Sigmoid colon (tissue), 7 donors: ENCODE measurements around the gene NOX5. TPM values are rescaled to one million over a fixed set of nuclear protein-coding genes. Genes with fewer than 3 reads are reported as not detected.

ENCODE experiments used
- DNase-seq: peaks from one replicate; pipeline ENCODE4 v3.0.0-alpha.2; 2019
- H3K27ac ChIP-seq, 4 donors: fragments of 200-600 bp; sonication (generic); one replicate each; pipeline ENCODE4 v1.5.1; 2016 to 2019; ENCODE audit warnings: mild to moderate bottlenecking in 1 of 4
- H3K27me3 ChIP-seq, 3 donors: fragments of 200-600 bp; sonication (generic); one replicate each; pipeline ENCODE4 v1.5.1; 2019; ENCODE audit warnings: mild to moderate bottlenecking in 1 of 3
- H3K36me3 ChIP-seq, 4 donors: fragments of 200-600 bp; sonication (generic); one replicate each; pipeline ENCODE4 v1.5.1; 2016 to 2019
- H3K4me1 ChIP-seq, 4 donors: fragments of 200-600 bp; sonication (generic); one replicate each; pipeline ENCODE4 v1.5.1; 2017 to 2019
- H3K4me3 ChIP-seq, 4 donors: fragments of 200-600 bp; sonication (generic); one replicate each; pipeline ENCODE4 v1.5.1; 2017 to 2019; ENCODE audit warnings: mild to moderate bottlenecking in 2 of 4, moderate library complexity in 1 of 4
- H3K9me3 ChIP-seq, 4 donors: fragments of 200-600 bp in 3 of 4; sonication (generic) in 3 of 4; one replicate each; pipeline versions ENCODE4 v1.5.1 to v1.6.1; 2013 to 2019
- CTCF ChIP-seq, 4 experiments: fragments of 450-650 bp in 3 of 4; fragments of 200-600 bp in 1 of 4; IDR thresholded peaks; one replicate each; pipeline ENCODE4 v1.5.1; 2016 to 2019; ENCODE audit warnings: antibody characterized with exemption in 4 of 4, mild to moderate bottlenecking in 3 of 4, moderate library complexity in 2 of 4
- EP300 ChIP-seq, 4 donors: sonication (generic); formaldehyde crosslinking; IDR thresholded peaks; one replicate each; pipeline ENCODE4 v1.6.1; 2017; ENCODE audit warnings: antibody characterized with exemption in 4 of 4
- POLR2A ChIP-seq, 2 donors: fragments of 450-650 bp; IDR thresholded peaks; one replicate each; pipeline ENCODE4 v1.6.1; 2016; ENCODE audit warnings: antibody characterized with exemption in 2 of 2, mild to moderate bottlenecking in 2 of 2, moderate library complexity in 2 of 2
- POLR2AphosphoS5 ChIP-seq, 4 donors: sonication (generic); formaldehyde crosslinking; IDR thresholded peaks; one replicate each; pipeline ENCODE4 v1.6.1; 2017; ENCODE audit warnings: antibody characterized with exemption in 4 of 4
- whole genome bisulfite sequencing, 2 donors: extraction: QIAGEN DNeasy Blood & Tissue Kit; methylation state at CpG; one replicate each; pipeline ENCODE4 v1.1.7; 2013; 5-methylcytosine and 5-hydroxymethylcytosine counted together
- intact Hi-C: fragments of 100-400 bp; cut with DNase I; formaldehyde crosslinking; loops from one replicate; pipeline ENCODE4 v1.15.1; 2023
- polyA plus RNA-seq, 3 donors: library from polyadenylated mRNA; stranded (reverse); fragments of 200-250 nt; gene quantifications; one replicate each; pipeline ENCODE4 v1.2.3, GENCODE V29; 2013
- total RNA-seq, 4 donors: library from RNA; depleted of rRNA; stranded (reverse); fragments of >200 nt; gene quantifications; one replicate each; pipeline ENCODE4 v1.1.0, GENCODE V29; 2016
- donor health status: healthy with polysubstance abuse.
- donor health status: Bipolar disorder and iron deficiency.
- donor health status: healthy.

The NOX5 gene
- total and polyA plus RNA-seq, 7 donors, result 0.16 to 0.49 (median 0.36) TPM; not detected in 4

GRCh38 chr15:69058830-69059556, 44.5 kb downstream of the NOX5 start:
- peak; percentile 90 for DNase-seq
- 14 to 20% methylated on average over 18 of the region's 18 CpGs for WGBS, 2 donors
- H3K9me3 ChIP-seq, result no peaks in the 10 kb centered on the region
- no peak overlapping the region for H3K4me3 ChIP-seq
- peaks cover 0 to 8% (median 2%) of the 10 kb centered on the region in 4 donors for H3K4me1 ChIP-seq
- TF ChIP-seq POLR2AphosphoS5 (IDR thresholded peaks at IDR 0.05) (no peak), CTCF (IDR thresholded peaks at IDR 0.05) (peak; percentile 75 to 89 (median 78))
- intact Hi-C loops, result loop anchor here (1.0 to 2.0 kb wide), 3 partner anchors 166 to 335 kb away; no protein-coding TSS in a partner anchor
- H3K36me3 ChIP-seq, result no peaks in the 10 kb centered on the region
- H3K27ac ChIP-seq, result no peak overlapping the region
- peaks cover 0 to 11% (median 0%) of the 10 kb centered on the region in 3 donors for H3K27me3 ChIP-seq

GRCh38 chr15:69059557-69059943, 45.1 kb downstream of the NOX5 start:
- no peak for TF ChIP-seq POLR2A (IDR thresholded peaks at IDR 0.05)
- TF ChIP-seq CTCF (IDR thresholded peaks at IDR 0.05), result no peak
- TF ChIP-seq EP300 (IDR thresholded peaks at IDR 0.05), result no peak
- TF ChIP-seq POLR2AphosphoS5 (IDR thresholded peaks at IDR 0.05), result no peak
- intact Hi-C loops, result loop anchor here (1.0 to 2.0 kb wide), 3 partner anchors 166 to 335 kb away; no protein-coding TSS in a partner anchor
- peaks cover 0 to 8% (median 2%) of the 10 kb centered on the region in 4 donors for H3K4me1 ChIP-seq

GRCh38 chr15:69060041-69060481, 45.6 kb downstream of the NOX5 start:
- Histone ChIP-seq H3K4me3 (no peak overlapping the region), H3K4me1 (peaks cover 0 to 8% (median 2%) of the 10 kb centered on the region in 4 donors), H3K36me3 (no peaks in the 10 kb centered on the region), H3K9me3 (no peaks in the 10 kb centered on the region), H3K27ac (no peak overlapping the region), H3K27me3 (peaks cover 0 to 10% (median 0%) of the 10 kb centered on the region in 3 donors)
- intact Hi-C loops, result loop anchor here (10.0 kb wide), 1 partner anchor 95 kb away; no protein-coding TSS in a partner anchor
- peak; percentile 46 for DNase-seq
- WGBS, 2 donors, result 67 to 83% methylated on average over 6 of the region's 6 CpGs
- no peak for TF ChIP-seq CTCF (IDR thresholded peaks at IDR 0.05)
- TF ChIP-seq POLR2AphosphoS5 (IDR thresholded peaks at IDR 0.05), result no peak
- TF ChIP-seq POLR2A (IDR thresholded peaks at IDR 0.05), result no peak
- no peak for TF ChIP-seq EP300 (IDR thresholded peaks at IDR 0.05)

More at GRCh38 chr15:69059557-69059943, 45.1 kb downstream of the NOX5 start:
- Histone ChIP-seq H3K4me3 (no peak overlapping the region), H3K27ac (no peak overlapping the region), H3K27me3 (peaks cover 0 to 11% (median 0%) of the 10 kb centered on the region in 3 donors), H3K36me3 (no peaks in the 10 kb centered on the region), H3K9me3 (no peaks in the 10 kb centered on the region)
- DNase-seq, result peak; percentile 49
- WGBS, 2 donors, result 85% methylated on average over 9 of the region's 9 CpGs

- no peaks in the 10 kb centered on the region for H3K9me3 ChIP-seq
- H3K27ac ChIP-seq, result no peak overlapping the region
- peaks cover 0 to 4% (median 0%) of the 10 kb centered on the region in 3 donors for H3K27me3 ChIP-seq
- H3K4me1 ChIP-seq, result peaks cover 0 to 8% (median 2%) of the 10 kb centered on the region in 4 donors
- no peak for TF ChIP-seq POLR2AphosphoS5 (IDR thresholded peaks at IDR 0.05)
- no peak for TF ChIP-seq POLR2A (IDR thresholded peaks at IDR 0.05)
- TF ChIP-seq CTCF (IDR thresholded peaks at IDR 0.05), result no peak
- TF ChIP-seq EP300 (IDR thresholded peaks at IDR 0.05), result no peak
- intact Hi-C loops, result loop anchor here (10.0 kb wide), 1 partner anchor 94 kb away; no protein-coding TSS in a partner anchor
- no peak overlapping the region for H3K4me3 ChIP-seq
- DNase-seq, result peak; percentile 9
- 64 to 65% methylated on average over 4 of the region's 4 CpGs for WGBS, 2 donors
- H3K36me3 ChIP-seq, result no peaks in the 10 kb centered on the region
These were observed 46.2 kb downstream of the NOX5 start for GRCh38 chr15:69060744-69061143.
